Epithelial cell of esophagus (primary cell): ENCODE data around the gene CTPS2.

Experiments used
- DNase-seq: peaks from one replicate; pipeline ENCODE4 v3.0.0; 2010; ENCODE audit warnings: low read depth
- H3K4me3 ChIP-seq: 2 replicates; pipeline ENCODE4 v1.5.1; 2011; ENCODE audit warnings: mild to moderate bottlenecking, low read length, control low read depth
- TF ChIP-seq, protein P1 (sequence below): IDR thresholded peaks from 2 replicates; pipeline ENCODE4 v1.5.1; 2011; ENCODE audit warnings: low read depth, mild to moderate bottlenecking, low read length, control low read depth, inconsistent platforms; ENCODE audit not compliant: insufficient read depth; ENCODE audit errors: missing control alignments

Gene CTPS2

DNA sequence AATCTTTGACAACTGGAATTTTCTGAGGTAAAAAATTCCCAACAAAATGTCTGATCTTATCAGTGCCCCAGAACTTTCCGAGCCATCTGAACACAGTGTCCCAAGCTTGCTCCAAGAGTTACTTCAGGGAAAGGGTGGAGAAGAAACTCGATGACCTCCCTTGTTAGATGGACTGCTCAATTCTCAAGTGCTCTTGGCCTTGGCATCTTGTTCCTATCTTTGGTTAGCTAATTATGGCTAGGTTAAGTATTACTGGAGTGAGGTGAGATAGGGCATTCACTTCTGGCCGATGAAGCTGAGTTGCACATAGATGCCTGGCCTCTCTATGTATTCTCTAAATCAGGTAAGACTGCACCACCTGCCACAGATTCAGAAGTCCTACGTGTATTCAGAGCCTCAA is 71.6 kb downstream of the CTPS2 start:
- no peak for DNase-seq
- no peak overlapping the region for H3K4me3 ChIP-seq
- TF ChIP-seq, protein P1, sequence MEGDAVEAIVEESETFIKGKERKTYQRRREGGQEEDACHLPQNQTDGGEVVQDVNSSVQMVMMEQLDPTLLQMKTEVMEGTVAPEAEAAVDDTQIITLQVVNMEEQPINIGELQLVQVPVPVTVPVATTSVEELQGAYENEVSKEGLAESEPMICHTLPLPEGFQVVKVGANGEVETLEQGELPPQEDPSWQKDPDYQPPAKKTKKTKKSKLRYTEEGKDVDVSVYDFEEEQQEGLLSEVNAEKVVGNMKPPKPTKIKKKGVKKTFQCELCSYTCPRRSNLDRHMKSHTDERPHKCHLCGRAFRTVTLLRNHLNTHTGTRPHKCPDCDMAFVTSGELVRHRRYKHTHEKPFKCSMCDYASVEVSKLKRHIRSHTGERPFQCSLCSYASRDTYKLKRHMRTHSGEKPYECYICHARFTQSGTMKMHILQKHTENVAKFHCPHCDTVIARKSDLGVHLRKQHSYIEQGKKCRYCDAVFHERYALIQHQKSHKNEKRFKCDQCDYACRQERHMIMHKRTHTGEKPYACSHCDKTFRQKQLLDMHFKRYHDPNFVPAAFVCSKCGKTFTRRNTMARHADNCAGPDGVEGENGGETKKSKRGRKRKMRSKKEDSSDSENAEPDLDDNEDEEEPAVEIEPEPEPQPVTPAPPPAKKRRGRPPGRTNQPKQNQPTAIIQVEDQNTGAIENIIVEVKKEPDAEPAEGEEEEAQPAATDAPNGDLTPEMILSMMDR, result no peak

DNA sequence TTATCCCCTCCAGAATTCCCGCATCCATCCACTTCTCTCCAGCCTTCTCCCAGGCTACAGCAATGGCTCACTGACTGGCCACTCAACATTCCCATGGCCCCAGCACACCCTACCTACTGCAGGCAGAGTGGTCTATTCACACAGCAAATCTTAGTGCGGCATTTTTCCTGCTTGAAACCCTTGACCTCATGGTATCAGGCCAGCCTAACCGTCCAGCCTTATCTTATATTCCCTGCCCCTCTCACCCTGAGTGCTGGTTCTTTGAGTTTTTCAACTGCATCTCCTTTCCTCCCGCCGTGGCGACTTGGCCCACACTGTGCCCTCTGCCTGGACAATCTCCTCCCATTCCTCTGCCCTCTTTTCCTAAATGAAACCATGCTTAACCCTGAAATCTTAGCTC is 72.5 kb downstream of the CTPS2 start:
- H3K4me3 ChIP-seq, result no peak overlapping the region
- no peak for DNase-seq
- TF ChIP-seq, protein P1, result no peak

DNA sequence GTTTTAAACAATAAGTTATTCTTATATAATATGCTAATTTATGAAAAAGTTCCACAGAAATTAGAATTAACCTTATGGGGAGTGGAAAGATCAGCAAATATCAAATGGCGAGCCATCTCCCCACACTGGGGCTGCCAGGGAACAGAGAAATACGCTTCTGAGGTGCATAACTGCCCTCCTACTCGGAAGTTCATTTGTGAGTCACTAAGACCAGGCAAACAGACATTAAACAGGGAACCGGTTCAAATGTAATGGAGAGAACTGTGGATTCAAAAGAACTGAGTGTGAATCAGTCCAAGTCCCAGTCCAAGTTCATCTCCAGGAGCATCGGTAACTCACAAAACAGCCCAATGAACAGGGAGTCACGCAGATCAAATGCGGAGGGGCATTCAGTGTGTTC is 73.9 kb downstream of the CTPS2 start:
- TF ChIP-seq, protein P1, result no peak

DNA sequence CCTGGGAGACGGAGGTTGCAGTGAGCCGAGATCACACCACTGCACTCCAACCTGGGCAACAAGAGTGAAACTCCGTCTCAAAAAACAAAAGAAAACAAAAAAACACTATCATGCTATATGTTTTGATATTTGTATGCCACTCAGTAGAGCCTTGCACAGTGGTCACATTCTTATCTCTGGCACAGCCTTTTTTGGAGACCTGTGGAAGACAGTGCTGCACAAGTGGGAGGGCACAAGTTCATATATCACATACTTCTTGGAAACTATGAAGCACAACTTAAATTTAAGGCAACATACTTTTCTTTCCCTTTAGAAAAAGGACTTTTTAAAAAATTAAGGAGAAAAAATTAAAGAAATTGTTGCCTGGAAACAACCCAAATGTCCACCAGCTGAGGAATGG is 76.9 kb downstream of the CTPS2 start:
- no peak for DNase-seq
- H3K4me3 ChIP-seq, result no peak overlapping the region
- TF ChIP-seq, protein P1, result no peak

More for the DNA sequence above, 73.9 kb downstream of the CTPS2 start:
- no peak for DNase-seq
- no peak overlapping the region for H3K4me3 ChIP-seq

DNA sequence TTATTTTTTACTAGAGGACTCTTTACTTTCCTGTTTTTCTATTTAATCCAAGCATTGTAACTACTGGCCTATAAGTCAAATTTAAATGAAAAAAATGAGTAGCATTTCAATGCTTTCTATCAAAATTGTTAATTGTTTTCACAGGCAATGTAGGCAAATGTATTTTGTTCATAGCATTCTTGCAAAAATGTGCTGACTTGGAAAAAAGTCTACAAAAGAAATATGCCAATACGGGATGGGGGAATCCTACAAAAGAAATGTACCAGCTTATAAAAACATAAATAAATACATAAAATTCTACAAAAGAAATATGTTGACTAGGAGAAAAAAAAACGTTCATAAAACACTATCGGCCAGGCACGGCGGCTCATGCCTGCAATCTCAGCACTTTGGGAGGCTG is 77.4 kb downstream of the CTPS2 start:
- TF ChIP-seq, protein P1, result no peak
- DNase-seq, result no peak
- H3K4me3 ChIP-seq, result no peak overlapping the region

DNA sequence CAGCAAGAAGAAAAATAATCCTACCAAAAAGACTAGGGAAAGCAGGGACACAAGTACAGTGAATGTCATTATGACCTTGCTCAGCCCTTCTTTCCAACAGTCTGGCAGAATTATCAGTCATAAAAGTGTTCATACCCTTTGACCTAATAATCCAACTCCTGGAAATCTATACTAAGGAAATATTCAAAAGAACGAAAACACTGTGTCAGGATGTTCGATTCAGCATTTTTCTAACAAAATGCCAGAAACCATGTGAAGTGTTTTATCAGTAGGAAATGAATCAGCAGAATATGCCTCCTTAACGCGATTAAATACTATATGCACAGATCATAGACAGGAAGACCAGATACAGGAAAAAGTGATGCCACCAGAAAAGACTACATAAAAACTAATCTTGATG is 78.7 kb downstream of the CTPS2 start:
- DNase-seq, result no peak
- TF ChIP-seq, protein P1, result no peak
- H3K4me3 ChIP-seq, result no peak overlapping the region

DNA sequence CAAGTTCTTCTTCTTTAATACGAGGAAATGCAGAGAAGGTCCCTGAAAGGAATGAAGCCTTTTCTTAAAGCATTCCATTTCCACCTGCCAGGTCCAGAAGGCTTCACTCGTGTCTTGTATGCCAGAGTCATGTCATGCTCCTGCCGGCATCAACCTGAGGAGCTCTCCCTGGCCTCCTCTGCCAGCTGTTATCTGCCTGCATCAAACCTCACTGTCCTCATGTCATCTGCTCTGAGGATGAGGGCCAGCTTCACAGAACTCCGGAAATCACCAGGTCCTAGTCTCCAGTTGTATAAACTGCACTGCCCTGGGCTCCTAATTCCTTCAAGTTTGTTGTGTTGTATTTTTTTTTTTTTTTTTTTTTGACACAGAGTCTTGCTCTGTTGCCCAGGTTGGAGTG is 82.6 kb downstream of the CTPS2 start:
- DNase-seq, result no peak
- TF ChIP-seq, protein P1, result no peak
- H3K4me3 ChIP-seq, result no peak overlapping the region
